ENCODE data around the gene RCE1. TPM values are rescaled to one million over a fixed set of nuclear protein-coding genes. Genes with fewer than 3 reads are reported as not detected.

RCE1 gene
- total and polyA plus RNA-seq, 2 donors (not counting 1 experiment from before 2014, with no cell fraction given) = 7.0 to 14.4 TPM

DNA sequence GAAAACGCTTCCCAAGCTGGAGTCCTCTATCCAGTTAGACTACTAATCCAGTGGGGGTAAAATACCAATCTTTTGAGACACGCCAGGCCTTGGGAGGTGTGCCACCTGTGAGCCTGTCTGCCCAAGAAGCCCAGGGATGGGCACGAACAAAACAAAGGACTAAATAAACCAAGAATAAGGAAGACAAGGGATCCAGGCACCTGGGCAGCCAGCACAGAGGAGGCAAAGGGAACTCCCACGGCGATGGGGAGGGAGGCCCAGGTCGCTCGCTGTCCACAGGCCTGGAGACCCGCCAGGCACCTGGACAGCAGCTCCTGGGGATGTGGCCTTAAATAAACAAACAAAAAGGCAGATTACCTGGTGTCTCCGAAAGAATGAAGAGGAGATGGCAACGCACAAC is 45.0 kb downstream of the RCE1 start:
- Histone ChIP-seq H3K4me1 (ENCODE audit: control insufficient read depth, extremely low read depth, insufficient read depth, low read length) (peaks cover 13% of the 10 kb centered on the region), H2AFZ (ENCODE audit: low read length) (no peak overlapping the region), H3K9me3 (ENCODE audit: control insufficient read depth, insufficient read depth, low read depth, low read length) (no peaks in the 10 kb centered on the region), H4K20me1 (ENCODE audit: control insufficient read depth, extremely low read depth, insufficient read depth, low read length) (no peaks in the 10 kb centered on the region), H3K36me3 (ENCODE audit: control insufficient read depth, insufficient read depth, low read length) (no peaks in the 10 kb centered on the region), H3K79me2 (ENCODE audit: control insufficient read depth, insufficient read depth, low read length) (no peaks in the 10 kb centered on the region), H3K4me2 (ENCODE audit: extremely low read depth, insufficient read depth, low read length) (no peak overlapping the region), H3K27me3 (ENCODE audit: control insufficient read depth, insufficient read depth, low read length) (no peaks in the 10 kb centered on the region), H3K27ac (ENCODE audit: insufficient read depth, low read length) (no peak overlapping the region), H3K9ac (ENCODE audit: insufficient read depth, low read length) (no peak overlapping the region), H3K4me3 (replicated peaks in 1 of 4; ENCODE audit: control extremely low read depth in 1 of 4, insufficient read depth in 1 of 4, low read depth in 3 of 4, low read length in 4 of 4) (no peak overlapping the region)
- no peak for DNase-seq (ENCODE audit: low read depth in 2 of 2)
- no peak for TF ChIP-seq CTCF (conservative IDR thresholded peaks at IDR 0.05 in 1 of 2, IDR thresholded peaks at IDR 0.05 in 1 of 2; ENCODE audit: low read depth in 1 of 2, low read length in 2 of 2)
- TF ChIP-seq EZH2 (IDR thresholded peaks at IDR 0.05; ENCODE audit: low read length, missing control alignments) = no peak

- Histone ChIP-seq H3K79me2 (ENCODE audit: control insufficient read depth, insufficient read depth, low read length) (no peaks in the 10 kb centered on the region), H4K20me1 (ENCODE audit: control insufficient read depth, extremely low read depth, insufficient read depth, low read length) (no peaks in the 10 kb centered on the region), H3K4me1 (ENCODE audit: control insufficient read depth, extremely low read depth, insufficient read depth, low read length) (peaks cover 10% of the 10 kb centered on the region), H3K9me3 (ENCODE audit: control insufficient read depth, insufficient read depth, low read depth, low read length) (no peaks in the 10 kb centered on the region), H3K4me3 (replicated peaks in 1 of 4; ENCODE audit: control extremely low read depth in 1 of 4, insufficient read depth in 1 of 4, low read depth in 3 of 4, low read length in 4 of 4) (no peak overlapping the region), H2AFZ (ENCODE audit: low read length) (no peak overlapping the region), H3K4me2 (ENCODE audit: extremely low read depth, insufficient read depth, low read length) (no peak overlapping the region), H3K36me3 (ENCODE audit: control insufficient read depth, insufficient read depth, low read length) (no peaks in the 10 kb centered on the region), H3K27me3 (ENCODE audit: control insufficient read depth, insufficient read depth, low read length) (no peaks in the 10 kb centered on the region), H3K27ac (ENCODE audit: insufficient read depth, low read length) (no peak overlapping the region), H3K9ac (ENCODE audit: insufficient read depth, low read length) (no peak overlapping the region)
- peak; percentile 22 to 42 for DNase-seq (ENCODE audit: low read depth in 2 of 2)
- TF ChIP-seq CTCF (conservative IDR thresholded peaks at IDR 0.05 in 1 of 2, IDR thresholded peaks at IDR 0.05 in 1 of 2; ENCODE audit: low read depth in 1 of 2, low read length in 2 of 2) = no peak
- no peak for TF ChIP-seq EZH2 (IDR thresholded peaks at IDR 0.05; ENCODE audit: low read length, missing control alignments)
These were observed 46.7 kb downstream of the RCE1 start for GRCh38 chr11:66889960-66890359.

DNA sequence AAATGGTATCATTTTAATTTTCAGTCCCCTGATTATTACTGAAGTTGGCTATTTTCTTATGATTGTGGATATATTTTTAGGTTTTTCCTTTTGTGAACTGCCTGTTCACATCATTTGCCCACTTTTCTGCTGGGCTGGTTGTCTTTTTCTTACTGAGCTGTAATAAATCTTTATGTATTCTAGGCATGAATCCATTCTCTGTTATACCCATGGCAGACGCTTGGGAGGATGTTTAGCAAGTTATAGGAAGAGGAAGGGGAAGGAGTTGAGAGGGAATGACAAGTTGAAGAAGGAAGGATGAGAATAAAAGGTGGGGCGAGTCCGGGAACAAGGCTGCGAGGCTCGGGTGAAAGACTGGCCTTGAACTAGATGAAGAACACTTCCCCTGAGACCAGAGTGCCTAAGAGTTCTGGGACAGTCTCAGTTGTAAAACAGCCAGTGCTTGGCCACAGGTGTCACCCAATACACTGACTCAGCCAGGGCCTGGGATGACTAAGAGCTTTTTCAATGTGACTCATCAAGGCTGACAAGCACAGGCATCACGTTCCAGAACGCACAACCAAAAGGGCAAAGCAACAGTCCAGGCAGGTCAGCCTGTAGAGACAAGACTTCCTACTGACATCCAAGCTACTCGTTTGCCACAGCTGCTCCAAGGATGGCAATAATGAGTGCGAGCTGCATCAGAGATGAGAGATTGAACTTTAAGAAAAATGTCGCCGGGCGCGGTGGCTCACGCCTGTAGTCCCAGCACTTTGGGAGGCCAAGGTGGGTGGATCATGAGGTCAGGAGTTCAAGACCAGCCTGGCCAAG is 48.8 kb downstream of the RCE1 start:
- Histone ChIP-seq H3K36me3 (ENCODE audit: control insufficient read depth, insufficient read depth, low read length) (no peaks in the 10 kb centered on the region), H3K9ac (ENCODE audit: insufficient read depth, low read length) (no peak overlapping the region), H3K79me2 (ENCODE audit: control insufficient read depth, insufficient read depth, low read length) (no peaks in the 10 kb centered on the region), H3K4me3 (replicated peaks in 1 of 4; ENCODE audit: control extremely low read depth in 1 of 4, insufficient read depth in 1 of 4, low read depth in 3 of 4, low read length in 4 of 4) (no peak overlapping the region), H3K4me2 (ENCODE audit: extremely low read depth, insufficient read depth, low read length) (no peak overlapping the region), H3K27ac (ENCODE audit: insufficient read depth, low read length) (peak overlapping the region; percentile 11), H3K4me1 (ENCODE audit: control insufficient read depth, extremely low read depth, insufficient read depth, low read length) (peaks cover 5% of the 10 kb centered on the region), H3K9me3 (ENCODE audit: control insufficient read depth, insufficient read depth, low read depth, low read length) (no peaks in the 10 kb centered on the region), H3K27me3 (ENCODE audit: control insufficient read depth, insufficient read depth, low read length) (no peaks in the 10 kb centered on the region), H4K20me1 (ENCODE audit: control insufficient read depth, extremely low read depth, insufficient read depth, low read length) (no peaks in the 10 kb centered on the region), H2AFZ (ENCODE audit: low read length) (no peak overlapping the region)
- peak; percentile 95 to 97 for DNase-seq (ENCODE audit: low read depth in 2 of 2)
- no peak for TF ChIP-seq EZH2 (IDR thresholded peaks at IDR 0.05; ENCODE audit: low read length, missing control alignments)
- no peak for TF ChIP-seq CTCF (conservative IDR thresholded peaks at IDR 0.05 in 1 of 2, IDR thresholded peaks at IDR 0.05 in 1 of 2; ENCODE audit: low read depth in 1 of 2, low read length in 2 of 2)

Data from fibroblast of lung (primary cell).